SK-N-MC (cell line): ENCODE measurements around the gene MRPL24.

Experiments
- EZH2 ChIP-seq: fragments of 200-600 bp; sonication (generic); IDR thresholded peaks from one replicate; pipeline ENCODE4 v1.6.1; 2017; ENCODE audit warnings: antibody characterized with exemption
- FOXP2 ChIP-seq: optimal IDR thresholded peaks from 2 replicates; pipeline ENCODE3; 2011; ENCODE audit warnings: mild to moderate bottlenecking, moderate library complexity; ENCODE audit not compliant: insufficient read depth; ENCODE audit errors: extremely low read length, control extremely low read depth
- POLR2AphosphoS5 ChIP-seq: IDR thresholded peaks from 2 replicates; pipeline ENCODE4 v1.6.1; 2012; ENCODE audit warnings: mild to moderate bottlenecking, low read depth, low read length, borderline replicate concordance

DNA sequence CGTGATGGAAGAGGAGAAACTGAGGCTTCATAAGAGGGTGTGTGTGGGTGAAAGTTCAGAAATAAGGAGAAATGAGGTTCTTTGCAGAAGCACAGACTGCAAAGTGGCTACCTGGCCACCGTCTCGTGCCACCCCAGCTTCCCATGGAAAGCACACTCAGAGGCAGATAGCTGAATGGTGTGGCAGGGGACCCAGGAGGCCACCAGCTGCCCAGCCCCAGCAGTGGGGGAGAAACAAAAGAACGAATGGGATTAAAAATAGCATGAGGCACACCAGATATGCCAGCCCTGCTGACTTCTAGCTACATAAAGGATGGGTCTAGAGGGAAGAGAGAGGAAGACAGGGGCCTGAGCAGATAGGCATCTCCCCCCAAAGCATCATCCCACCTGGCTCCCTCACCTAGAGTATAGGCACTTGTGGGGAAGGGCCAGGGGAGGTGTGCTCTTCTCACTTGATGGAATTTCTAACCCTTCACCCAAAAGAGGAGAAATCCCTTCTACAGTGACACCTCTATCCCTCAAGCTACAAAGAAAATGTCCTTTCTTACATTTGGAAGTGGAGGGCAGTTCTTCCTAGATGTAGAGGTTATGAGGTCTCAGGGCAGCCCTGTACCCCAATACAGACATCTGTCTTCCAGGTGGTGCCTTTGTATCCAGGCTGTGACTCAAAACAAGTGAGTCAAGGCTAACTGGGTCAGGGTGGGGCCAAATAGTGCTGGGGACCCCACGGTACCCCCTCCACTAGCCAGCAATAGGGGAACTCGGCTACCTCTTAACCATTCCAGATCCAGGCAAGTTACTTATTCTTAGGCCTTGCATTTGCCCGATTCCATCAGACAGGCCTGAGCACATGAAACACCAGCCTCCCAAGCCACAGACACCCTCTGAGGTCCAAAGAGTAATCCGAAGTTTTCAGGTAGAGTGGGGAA, 7.1 kb upstream of the MRPL24 start:
- no peak for TF ChIP-seq POLR2AphosphoS5
- TF ChIP-seq EZH2: no peak
- no peak for TF ChIP-seq FOXP2
